ENCODE results near the gene FOXP4.
"Not testable (repeated sequence)": the region's sequence is repeated elsewhere in the genome, so short reads cannot be mapped to it uniquely, and the experiment has no call there.

FOXP4 gene

DNA sequence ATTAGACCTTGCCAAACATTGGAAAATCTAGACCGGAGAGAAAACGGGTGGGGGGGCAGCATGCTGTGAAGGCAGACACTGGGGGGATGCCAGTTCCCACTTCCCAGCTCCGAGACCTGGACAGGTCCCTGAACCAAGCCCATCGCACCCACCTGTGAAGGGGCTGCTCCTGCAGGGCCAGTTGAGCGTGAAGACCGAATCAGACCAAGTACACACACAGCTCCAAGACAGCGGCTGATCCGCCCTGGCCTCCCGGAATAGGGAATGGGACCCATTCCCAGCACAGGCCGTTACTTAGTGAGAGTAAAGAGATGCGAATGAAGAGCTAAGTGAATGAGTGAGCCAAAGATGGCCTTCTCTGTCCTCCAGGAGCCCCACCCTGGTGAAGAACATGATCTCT is 50.6 kb downstream of the FOXP4 start:
- FAIRE-seq = no peak

GRCh38 chr6:41597246-41598000 is 51.2 kb downstream of the FOXP4 start:
- no peak for DNase-seq (ENCODE audit: insufficient read length, low spot score)

More for the DNA sequence above, 50.6 kb downstream of the FOXP4 start:
- no peak for DNase-seq (ENCODE audit: insufficient read length, low spot score)

DNA sequence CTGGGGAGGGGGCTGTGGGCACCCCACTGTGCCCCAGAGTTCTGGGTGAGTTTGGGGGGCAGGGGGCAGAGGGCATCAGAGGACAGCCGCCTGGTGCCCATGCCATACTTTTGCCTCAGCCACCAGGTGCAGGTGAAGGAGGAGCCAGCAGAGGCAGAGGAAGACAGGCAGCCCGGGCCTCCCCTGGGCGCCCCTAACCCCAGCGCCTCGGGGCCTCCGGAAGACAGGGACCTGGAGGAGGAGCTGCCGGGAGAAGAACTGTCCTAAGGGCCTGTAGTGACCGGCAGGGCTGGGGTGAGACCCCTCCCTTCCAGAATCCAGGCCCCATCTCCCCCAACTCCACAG is 52.5 kb downstream of the FOXP4 start:
- DNase-seq (ENCODE audit: insufficient read length, low spot score) (no peak), FAIRE-seq (no peak)

More at GRCh38 chr6:41597246-41598000, 51.2 kb downstream of the FOXP4 start:
- FAIRE-seq = no peak

DNA sequence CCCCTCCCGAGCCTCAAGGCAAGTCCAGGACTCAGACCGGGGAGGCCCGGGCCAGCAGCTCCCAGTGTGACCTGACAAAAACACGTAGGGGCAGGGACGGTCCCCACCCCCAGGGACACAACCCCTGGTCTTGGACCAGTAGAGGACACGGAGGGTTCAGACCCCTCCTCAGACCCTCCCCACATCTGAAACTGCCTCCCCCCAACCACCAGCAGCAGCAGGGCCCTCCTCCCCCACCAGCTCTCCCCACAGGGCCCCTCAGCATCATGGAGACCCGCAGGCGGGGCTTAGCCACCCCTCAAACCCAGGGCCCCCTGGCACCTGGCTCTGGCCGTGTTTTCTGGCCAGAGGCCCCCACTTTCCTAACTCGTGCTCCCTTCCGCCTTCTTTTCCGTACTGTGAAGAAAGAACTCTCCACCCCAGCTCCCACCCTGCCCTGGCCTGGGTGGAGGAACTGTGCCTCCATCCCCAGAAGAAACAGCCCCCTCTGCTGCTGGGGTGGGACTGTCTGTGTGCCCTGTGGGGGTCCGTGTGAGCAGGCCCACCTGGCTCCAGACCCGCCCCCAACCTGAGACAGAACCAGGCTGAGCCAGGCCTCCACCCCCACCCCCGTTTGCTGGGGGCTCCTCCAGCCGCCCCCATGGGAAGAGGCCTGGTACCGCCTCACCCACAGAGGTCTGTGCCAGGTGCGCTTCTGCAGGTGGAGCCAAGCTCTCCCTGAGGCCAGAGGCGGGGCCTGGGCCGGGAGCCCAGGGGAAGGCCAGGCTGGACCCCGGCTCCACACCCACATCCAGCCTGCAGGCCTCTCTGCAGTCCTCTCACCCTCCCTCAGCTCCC is 53.1 kb downstream of the FOXP4 start:
- FAIRE-seq = no peak
- DNase-seq (ENCODE audit: insufficient read length, low spot score) = no peak

DNA sequence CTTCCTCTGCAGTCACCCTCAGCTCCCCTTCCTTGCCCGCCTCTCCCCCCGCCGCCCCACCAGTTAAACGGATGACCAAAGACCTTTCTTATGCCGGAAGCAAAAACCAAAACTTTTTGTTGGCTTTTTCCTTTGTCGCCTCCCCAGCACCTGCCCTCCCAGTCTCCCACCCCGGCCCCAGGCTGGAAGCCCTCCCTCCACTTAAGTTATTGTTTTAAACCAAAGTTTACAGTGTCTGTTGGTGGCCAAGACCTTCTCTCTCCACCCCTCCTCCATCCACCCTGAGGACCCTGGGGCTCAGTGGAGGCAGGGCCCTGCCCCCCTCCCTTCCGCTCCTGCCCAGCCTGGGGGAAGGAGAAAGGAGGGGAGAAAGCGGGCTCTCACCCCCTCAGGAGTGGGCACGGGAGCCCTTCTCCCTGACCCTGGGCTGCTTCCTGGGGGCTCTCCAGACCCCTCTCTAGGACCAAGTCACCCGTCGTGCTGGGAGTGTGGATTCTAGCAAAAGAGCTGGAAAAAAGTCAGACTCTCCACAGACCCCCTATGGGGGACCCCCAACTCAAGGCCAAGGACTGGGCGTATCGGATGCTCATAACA is 53.8 kb downstream of the FOXP4 start:
- FAIRE-seq (no peak), DNase-seq (ENCODE audit: insufficient read length, low spot score) (no peak)

GRCh38 chr6:41600499-41601247 is 54.5 kb downstream of the FOXP4 start:
- DNase-seq (ENCODE audit: insufficient read length, low spot score) = no peak
- FAIRE-seq = no peak

DNA sequence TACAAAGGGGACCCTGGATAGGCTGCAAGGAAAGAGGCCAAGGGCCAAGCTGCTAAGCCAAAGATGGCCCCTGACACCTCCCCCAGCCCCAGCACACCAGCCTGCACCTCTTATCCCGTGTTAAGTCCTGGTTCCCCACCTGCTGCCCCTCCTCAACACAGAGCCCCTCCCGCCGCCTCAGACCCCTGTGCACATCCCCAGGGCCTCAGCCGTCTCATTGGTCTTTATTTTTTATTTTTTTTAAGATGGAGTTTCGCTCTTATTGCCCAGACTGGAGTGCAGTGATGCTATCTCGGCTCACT is 55.0 kb downstream of the FOXP4 start:
- no peak for FAIRE-seq

GRCh38 chr6:41602422-41602743 is 56.2 kb downstream of the FOXP4 start:
- no peak for DNase-seq (ENCODE audit: insufficient read length, low spot score)
- no peak for FAIRE-seq

More for the DNA sequence above, 55.0 kb downstream of the FOXP4 start:
- no peak for DNase-seq (ENCODE audit: insufficient read length, low spot score)

GRCh38 chr6:41602864-41603608 is 56.9 kb downstream of the FOXP4 start:
- peak; percentile 91 for DNase-seq (ENCODE audit: insufficient read length, low spot score)
- FAIRE-seq = peak; percentile 89

GRCh38 chr6:41604006-41604405 is 57.8 kb downstream of the FOXP4 start:
- FAIRE-seq (no peak), DNase-seq (ENCODE audit: insufficient read length, low spot score) (no peak)

DNA sequence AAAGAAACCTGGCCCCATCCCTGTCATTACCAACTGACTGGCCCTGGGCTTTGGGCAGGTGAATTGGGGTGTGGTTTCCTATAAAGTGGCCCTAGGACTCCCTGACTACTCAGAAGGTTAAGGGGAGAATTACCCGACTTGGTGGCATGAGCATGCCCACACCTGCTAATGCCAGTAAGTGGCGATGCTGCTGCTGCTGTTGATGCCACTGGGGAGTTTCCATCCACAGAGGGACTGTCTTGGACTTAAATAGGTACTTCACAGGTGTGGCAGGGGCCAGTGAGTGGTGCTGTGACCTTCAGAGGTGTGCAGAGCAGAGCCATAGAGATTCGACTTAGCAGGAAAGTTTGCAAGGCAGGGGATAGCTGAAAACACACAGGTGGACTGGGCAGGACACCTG is 59.5 kb downstream of the FOXP4 start:
- no peak for DNase-seq (ENCODE audit: insufficient read length, low spot score)
- FAIRE-seq = no peak

- no peak for FAIRE-seq
- no peak for DNase-seq (ENCODE audit: insufficient read length, low spot score)
Measured at GRCh38 chr6:41607036-41607435, 60.9 kb downstream of the FOXP4 start.

- FAIRE-seq (no peak), DNase-seq (ENCODE audit: insufficient read length, low spot score) (no peak)
Measured at GRCh38 chr6:41607736-41608135, 61.6 kb downstream of the FOXP4 start.

GRCh38 chr6:41608443-41609151 is 62.4 kb downstream of the FOXP4 start:
- no peak for FAIRE-seq

DNA sequence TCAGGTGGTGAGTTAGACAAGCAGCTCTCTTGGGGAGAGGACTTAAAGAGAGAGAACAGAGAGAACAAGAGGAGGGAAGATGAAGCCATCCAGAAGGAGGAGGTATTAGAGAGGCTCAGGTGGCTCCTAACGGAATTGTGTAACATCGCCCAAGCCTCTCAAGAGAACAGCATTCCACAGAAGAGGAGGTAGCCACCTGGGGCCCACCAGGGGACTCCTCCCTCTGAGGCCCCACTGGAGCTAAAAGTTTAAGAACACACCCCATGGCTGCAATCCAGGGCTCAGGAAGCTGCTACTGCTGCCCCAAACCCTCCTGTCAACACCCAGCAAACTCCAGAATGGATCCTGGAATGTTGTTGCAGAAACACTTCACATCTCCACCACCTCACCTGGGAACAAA is 68.5 kb downstream of the FOXP4 start:
- DNase-seq (ENCODE audit: insufficient read length, low spot score) = no peak

More at GRCh38 chr6:41608443-41609151, 62.4 kb downstream of the FOXP4 start:
- no peak for DNase-seq (ENCODE audit: insufficient read length, low spot score)

DNA sequence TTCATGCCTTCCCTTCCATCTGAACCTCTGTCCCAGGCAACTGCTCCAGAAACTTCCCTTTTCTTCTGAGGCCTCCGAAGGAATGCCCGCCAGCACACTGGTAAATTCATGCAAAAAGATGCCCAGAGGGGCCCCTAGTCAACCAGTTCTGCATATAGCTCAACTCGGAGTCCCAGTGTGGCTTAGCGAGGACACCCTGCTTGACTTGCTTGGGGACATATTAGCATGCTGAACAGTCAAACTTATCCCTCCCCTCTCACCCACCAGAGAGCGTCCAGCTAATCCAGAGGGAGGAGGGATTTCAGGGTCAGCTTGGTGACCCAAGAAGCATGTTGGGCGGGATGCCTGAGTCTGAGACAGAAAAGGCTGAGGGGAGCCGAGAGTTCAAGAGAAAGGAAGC is 69.1 kb downstream of the FOXP4 start:
- DNase-seq (ENCODE audit: insufficient read length, low spot score) (no peak), FAIRE-seq (no peak)

More for the DNA sequence above, 68.5 kb downstream of the FOXP4 start:
- FAIRE-seq = no peak

- DNase-seq (ENCODE audit: insufficient read length, low spot score) (no peak), FAIRE-seq (no peak)
Measured at GRCh38 chr6:41618598-41618997, 72.4 kb downstream of the FOXP4 start.

DNA sequence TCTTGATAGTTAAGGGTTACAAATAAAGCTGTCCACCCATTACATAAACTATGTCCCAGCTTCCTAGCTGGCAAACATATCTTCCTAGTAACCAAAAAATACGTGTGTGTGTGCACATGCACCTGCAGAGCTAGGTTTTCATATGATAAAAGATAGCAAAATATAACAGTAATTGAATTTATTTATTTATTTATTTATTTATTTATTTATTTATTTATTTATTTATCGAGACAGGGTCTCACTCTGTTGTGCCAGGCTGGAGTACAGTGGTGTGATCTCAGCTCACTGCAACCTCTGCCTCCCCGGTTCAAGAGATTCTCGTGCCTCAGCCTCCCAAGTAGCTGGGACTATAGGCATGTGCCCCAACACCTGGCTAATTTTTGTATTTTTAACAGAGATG is 73.0 kb downstream of the FOXP4 start:
- not testable (repeated sequence) for FAIRE-seq; DNase-seq (ENCODE audit: insufficient read length, low spot score)

DNA sequence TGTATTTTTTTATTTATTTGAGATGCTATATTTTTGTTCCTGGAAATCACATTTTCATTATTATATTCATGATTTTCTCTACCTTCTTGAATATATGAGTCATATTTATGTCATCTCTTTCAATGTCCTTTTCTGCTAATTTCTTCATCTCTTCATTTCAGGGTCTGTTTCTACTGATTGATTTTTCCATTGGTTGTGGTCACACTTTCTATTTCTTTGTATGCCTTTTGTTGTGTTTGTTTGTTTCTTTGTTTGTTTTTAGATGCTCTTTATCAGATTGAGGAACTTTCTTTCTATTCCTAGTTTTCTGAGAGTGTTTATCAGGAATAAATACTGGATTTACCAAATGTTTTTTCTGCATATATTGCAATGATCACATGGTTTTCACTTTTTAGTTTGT is 75.2 kb downstream of the FOXP4 start:
- FAIRE-seq (no peak), DNase-seq (ENCODE audit: insufficient read length, low spot score) (no peak)

DNA sequence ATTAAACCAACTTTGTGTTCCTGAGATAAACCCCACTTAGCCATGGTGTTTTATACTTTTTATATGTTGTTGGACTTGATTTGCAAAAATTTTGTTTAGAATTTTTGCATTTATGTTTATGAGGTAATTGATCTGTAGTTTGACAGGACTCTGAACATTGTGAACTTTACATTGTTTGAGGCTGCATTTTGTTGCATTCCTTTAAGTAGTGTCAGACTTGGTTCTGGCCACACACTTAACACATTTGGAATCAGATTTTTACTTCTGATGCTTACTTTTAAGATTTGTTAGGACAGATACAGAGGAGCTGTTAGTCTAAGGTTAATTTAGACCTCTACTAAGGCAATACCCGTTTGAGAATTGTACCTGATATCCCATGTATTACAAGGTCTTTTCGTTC is 75.6 kb downstream of the FOXP4 start:
- no peak for FAIRE-seq
- DNase-seq (ENCODE audit: insufficient read length, low spot score) = no peak

Measured in GM19239 (cell line).